OCI-LY7 (cell line): Measurements from ENCODE around the gene FRG2C. TPM values are rescaled to one million over a fixed set of nuclear protein-coding genes. Genes with fewer than 3 reads are reported as not detected.
"Not testable (repeated sequence)": the region's sequence is repeated elsewhere in the genome, so short reads cannot be mapped to it uniquely, and the experiment has no call there.

Source experiments
- BruUV-seq: library from RNA; stranded (reverse); fragments of 400-500 nt; replicated peaks from 2 replicates; lab custom pipeline; 2021; lab: Mats Ljungman, UMichigan
- CTCF ChIA-PET: fragments of 300-600 bp; sonication (Branson Sonifier 250); formaldehyde crosslinking; loops from one replicate; lab custom pipeline; 2022; ENCODE audit warnings: antibody characterized with exemption; ENCODE audit not compliant: unreplicated experiment; lab: Charles Lee
- POLR2A ChIA-PET: fragments of 300-600 bp; sonication (Branson Sonifier 250); formaldehyde crosslinking; loops from one replicate; lab custom pipeline; 2022; ENCODE audit warnings: antibody characterized with exemption; lab: Charles Lee
- DNase-seq: peaks from one replicate; pipeline ENCODE4 v3.0.0-alpha.2; 2015; ENCODE audit warnings: low spot score
- H2AFZ ChIP-seq: fragments of 200-600 bp; sonication (generic), shearing (Covaris generic); 2 replicates; pipeline ENCODE4 v1.6.1; 2014; ENCODE audit warnings: mild to moderate bottlenecking, antibody characterized with exemption, low read length, moderate library complexity
- H3K27ac ChIP-seq: fragments of 200-600 bp; sonication (generic); 2 replicates; pipeline ENCODE4 v1.5.1; 2014; ENCODE audit warnings: mixed run types, low read depth, mild to moderate bottlenecking, moderate library complexity, low read length, inconsistent platforms; ENCODE audit not compliant: poor library complexity, severe bottlenecking
- H3K36me3 ChIP-seq: fragments of 200-600 bp; sonication (generic); 2 replicates; pipeline ENCODE4 v1.6.1; 2014; ENCODE audit warnings: mild to moderate bottlenecking, antibody characterized with exemption, low read length, moderate library complexity, mixed read lengths; ENCODE audit not compliant: insufficient read depth
- H3K4me1 ChIP-seq: fragments of 200-600 bp; sonication (generic); 2 replicates; pipeline ENCODE4 v1.5.1; 2014; ENCODE audit warnings: mild to moderate bottlenecking, low read length; ENCODE audit not compliant: insufficient read depth, poor library complexity, severe bottlenecking
- H3K4me2 ChIP-seq: fragments of 200-600 bp; sonication (generic); 2 replicates; pipeline ENCODE4 v1.6.1; 2014; ENCODE audit warnings: mild to moderate bottlenecking, low read length
- H3K4me3 ChIP-seq: fragments of 200-600 bp; sonication (generic); 2 replicates; pipeline ENCODE4 v1.5.1; 2014; ENCODE audit warnings: mild to moderate bottlenecking, low read depth, low read length; ENCODE audit not compliant: poor library complexity, severe bottlenecking
- H3K79me2 ChIP-seq: fragments of 200-600 bp; sonication (generic); 2 replicates; pipeline ENCODE4 v1.6.1; 2016; ENCODE audit warnings: low read depth, mild to moderate bottlenecking, low read length, moderate library complexity, mixed read lengths; ENCODE audit not compliant: insufficient read depth
- H3K9me2 ChIP-seq: fragments of 200-600 bp; sonication (generic); 2 replicates; pipeline ENCODE4 v1.6.1; 2016; ENCODE audit warnings: mild to moderate bottlenecking, low read length, mixed read lengths; ENCODE audit not compliant: insufficient read depth
- H3K9me3 ChIP-seq: fragments of 200-600 bp; sonication (generic); 2 replicates; pipeline ENCODE4 v1.6.1; 2014; ENCODE audit warnings: mild to moderate bottlenecking, mixed run types, low read length, mixed read lengths
- H4K20me1 ChIP-seq: fragments of 200-600 bp; sonication (generic); 2 replicates; pipeline ENCODE4 v1.6.1; 2014; ENCODE audit warnings: mild to moderate bottlenecking, antibody characterized with exemption, low read length, moderate library complexity, mixed read lengths; ENCODE audit not compliant: insufficient read depth
- intact Hi-C: fragments of 100-400 bp; cut with micrococcal nuclease; formaldehyde crosslinking; loops from one replicate; pipeline ENCODE4 v1.10.0; 2022; ENCODE audit not compliant: unreplicated experiment
- total RNA-seq, 2 experiments: library from RNA; depleted of rRNA in 1 of 2; stranded (reverse); fragments of >200 nt in 1 of 2; shearing (Covaris generic) in 1 of 2; gene quantifications; 2 replicates each; pipeline ENCODE4 v1.2.3, GENCODE V29; 2014 to 2022

The FRG2C gene
- total RNA-seq, 2 experiments from 2014 or later = not detected

GRCh38 chr3:75669348-75670297 lies 5.5 kb downstream of the FRG2C start:
- CTCF ChIA-PET, H3K36me3 ChIP-seq, H3K79me2 ChIP-seq, H3K4me3 ChIP-seq, H3K9me2 ChIP-seq, H3K27ac ChIP-seq, BruUV-seq, H2AFZ ChIP-seq, POLR2A ChIA-PET, H3K4me1 ChIP-seq, H3K9me3 ChIP-seq, H4K20me1 ChIP-seq, intact Hi-C loops, H3K4me2 ChIP-seq: not testable (repeated sequence)
- DNase-seq = peak; percentile 1

GRCh38 chr3:75670298-75671286 lies 6.5 kb downstream of the FRG2C start:
- CTCF ChIA-PET, intact Hi-C loops, POLR2A ChIA-PET, H3K36me3 ChIP-seq, H2AFZ ChIP-seq, H3K9me3 ChIP-seq, H3K4me2 ChIP-seq, H3K9me2 ChIP-seq, BruUV-seq, H3K27ac ChIP-seq, H4K20me1 ChIP-seq, H3K4me1 ChIP-seq, H3K79me2 ChIP-seq, H3K4me3 ChIP-seq: not testable (repeated sequence)
- peak; percentile 14 for DNase-seq

- intact Hi-C loops, H3K9me3 ChIP-seq, DNase-seq, H3K36me3 ChIP-seq, H3K79me2 ChIP-seq, H3K4me1 ChIP-seq, H4K20me1 ChIP-seq, H3K4me2 ChIP-seq, H3K4me3 ChIP-seq, H3K27ac ChIP-seq, BruUV-seq, H3K9me2 ChIP-seq, POLR2A ChIA-PET, H2AFZ ChIP-seq: not testable (repeated sequence)
- CTCF ChIA-PET = interaction anchor here (0.6 kb wide), 1 partner anchor 16 kb away, joined by 4 read pairs; no protein-coding TSS in a partner anchor
Observed at GRCh38 chr3:75671287-75672139, 7.4 kb downstream of the FRG2C start.

- H3K9me2 ChIP-seq, H3K4me1 ChIP-seq, H4K20me1 ChIP-seq, H3K27ac ChIP-seq, POLR2A ChIA-PET, H3K79me2 ChIP-seq, BruUV-seq, H3K4me3 ChIP-seq, H3K4me2 ChIP-seq, H2AFZ ChIP-seq, H3K36me3 ChIP-seq, DNase-seq, intact Hi-C loops, H3K9me3 ChIP-seq: not testable (repeated sequence)
- CTCF ChIA-PET = interaction anchor here (0.6 kb wide), 1 partner anchor 15 kb away, joined by 4 read pairs; no protein-coding TSS in a partner anchor
Observed at GRCh38 chr3:75672140-75672775, 8.1 kb downstream of the FRG2C start.

- CTCF ChIA-PET, BruUV-seq, H2AFZ ChIP-seq, H3K9me2 ChIP-seq, DNase-seq, H3K4me2 ChIP-seq, intact Hi-C loops, H3K9me3 ChIP-seq, H4K20me1 ChIP-seq, H3K4me1 ChIP-seq, POLR2A ChIA-PET, H3K27ac ChIP-seq, H3K79me2 ChIP-seq, H3K4me3 ChIP-seq, H3K36me3 ChIP-seq: not testable (repeated sequence)
Observed at GRCh38 chr3:75683965-75684364, 19.8 kb downstream of the FRG2C start.
